H9 (cell line): ENCODE measurements around the gene LRP1B. TPM values are rescaled to one million over a fixed set of nuclear protein-coding genes. Genes with fewer than 3 reads are reported as not detected.

Experiments used
- DNase-seq: peaks from one replicate; pipeline ENCODE4 v3.0.0-alpha.2; 2017
- H2AFZ ChIP-seq: one replicate; pipeline ENCODE4 v1.6.1; 2013; ENCODE audit warnings: mild to moderate bottlenecking, low read length, control low read depth, moderate library complexity
- H2AK5ac ChIP-seq: 2 replicates; pipeline ENCODE4 v1.6.1; 2013; ENCODE audit warnings: low read length, control low read depth, mixed read lengths; ENCODE audit not compliant: insufficient read length
- H2BK120ac ChIP-seq: one replicate; pipeline ENCODE4 v1.6.1; 2013; ENCODE audit warnings: low read depth, mild to moderate bottlenecking, low read length, control low read depth, inconsistent platforms; ENCODE audit not compliant: poor library complexity, severe bottlenecking
- H2BK12ac ChIP-seq: 2 replicates; pipeline ENCODE4 v1.6.1; 2013; ENCODE audit warnings: low read length, control low read depth, mixed read lengths, low read depth; ENCODE audit not compliant: insufficient read length
- H2BK15ac ChIP-seq: 2 replicates; pipeline ENCODE4 v1.6.1; 2013; ENCODE audit warnings: low read depth, low read length, control low read depth
- H2BK20ac ChIP-seq: one replicate; pipeline ENCODE4 v1.6.1; 2013; ENCODE audit warnings: low read depth, mild to moderate bottlenecking, low read length, control low read depth, inconsistent platforms; ENCODE audit not compliant: poor library complexity, severe bottlenecking
- H2BK5ac ChIP-seq: 2 replicates; pipeline ENCODE4 v1.6.1; 2013; ENCODE audit warnings: low read length, control low read depth, mixed read lengths; ENCODE audit not compliant: insufficient read length
- H3K14ac ChIP-seq: 2 replicates; pipeline ENCODE4 v1.6.1; 2013; ENCODE audit warnings: low read length, control low read depth; ENCODE audit not compliant: insufficient read depth
- H3K18ac ChIP-seq: 2 replicates; pipeline ENCODE4 v1.6.1; 2013; ENCODE audit warnings: low read depth, mild to moderate bottlenecking, mixed read lengths, low read length, control low read depth; ENCODE audit not compliant: insufficient read length
- H3K23ac ChIP-seq: 2 replicates; pipeline ENCODE4 v1.6.1; 2013; ENCODE audit warnings: low read length, control low read depth, mixed read lengths, low read depth; ENCODE audit not compliant: insufficient read length
- H3K23me2 ChIP-seq: 2 replicates; pipeline ENCODE4 v1.6.1; 2013; ENCODE audit warnings: low read depth, mild to moderate bottlenecking, mixed read lengths, low read length, control low read depth; ENCODE audit not compliant: insufficient read length, poor library complexity, severe bottlenecking
- H3K27ac ChIP-seq: 2 replicates; pipeline ENCODE4 v1.5.1; 2013; ENCODE audit warnings: low read length, control low read depth, mixed read lengths, low read depth; ENCODE audit not compliant: insufficient read length
- H3K27me3 ChIP-seq: 2 replicates; pipeline ENCODE4 v1.6.1; 2013; ENCODE audit warnings: low read length, control low read depth, inconsistent platforms; ENCODE audit not compliant: insufficient read depth
- H3K4ac ChIP-seq: 2 replicates; pipeline ENCODE4 v1.6.1; 2013; ENCODE audit warnings: low read depth, mild to moderate bottlenecking, control low read depth, inconsistent platforms, low read length, moderate library complexity
- H3K4me1 ChIP-seq: 2 replicates; pipeline ENCODE4 v1.6.1; 2013; ENCODE audit warnings: low read length, control low read depth, inconsistent platforms; ENCODE audit not compliant: insufficient read depth
- H3K4me2 ChIP-seq: 2 replicates; pipeline ENCODE4 v1.6.1; 2013; ENCODE audit warnings: low read length, control low read depth, mixed read lengths; ENCODE audit not compliant: insufficient read length, insufficient read depth
- H3K56ac ChIP-seq: 2 replicates; pipeline ENCODE4 v1.6.1; 2013; ENCODE audit warnings: low read depth, mild to moderate bottlenecking, mixed read lengths, low read length, control low read depth; ENCODE audit not compliant: insufficient read length
- H3K79me1 ChIP-seq: 2 replicates; pipeline ENCODE4 v1.6.1; 2013; ENCODE audit warnings: low read depth, mild to moderate bottlenecking, moderate library complexity, low read length, control low read depth, inconsistent platforms; ENCODE audit not compliant: insufficient read depth, poor library complexity, severe bottlenecking
- H3K79me2 ChIP-seq: 2 replicates; pipeline ENCODE4 v1.6.1; 2013; ENCODE audit warnings: low read length, control low read depth, inconsistent platforms; ENCODE audit not compliant: insufficient read depth
- H3K9ac ChIP-seq: 2 replicates; pipeline ENCODE4 v1.6.1; 2013; ENCODE audit warnings: low read length, control low read depth, mixed read lengths; ENCODE audit not compliant: insufficient read length; ENCODE audit errors: extremely low read depth
- H3K9me3 ChIP-seq: one replicate; pipeline ENCODE4 v1.6.1; 2013; ENCODE audit warnings: low read depth, low read length, inconsistent platforms; ENCODE audit not compliant: control insufficient read depth
- H3T11ph ChIP-seq: one replicate; pipeline ENCODE4 v1.6.1; 2013; ENCODE audit warnings: mild to moderate bottlenecking, low read length, control low read depth, inconsistent platforms
- H4K20me1 ChIP-seq: one replicate; pipeline ENCODE4 v1.6.1; 2013; ENCODE audit not compliant: control insufficient read depth, insufficient read length, insufficient read depth
- H4K5ac ChIP-seq: 2 replicates; pipeline ENCODE4 v1.6.1; 2013; ENCODE audit warnings: low read depth, mild to moderate bottlenecking, mixed read lengths, low read length, control low read depth; ENCODE audit not compliant: insufficient read length
- H4K8ac ChIP-seq: replicated peaks from 2 replicates; pipeline ENCODE4 v1.6.1; 2013; ENCODE audit warnings: low read length, control low read depth, mixed read lengths, low read depth; ENCODE audit not compliant: insufficient read length
- H4K91ac ChIP-seq: 2 replicates; pipeline ENCODE4 v1.6.1; 2013; ENCODE audit warnings: low read depth, mild to moderate bottlenecking, moderate library complexity, mixed read lengths, low read length, control low read depth; ENCODE audit not compliant: insufficient read length
- H3K27ac Mint-ChIP-seq, 3 experiments: 2 replicates in 2 of 3; 3 replicates in 1 of 3; pipeline ENCODE4 v1.8.0; 2020 to 2021; ENCODE audit warnings: mixed read lengths in 3 of 3, mild to moderate bottlenecking in 1 of 3, moderate library complexity in 1 of 3
- H3K27me3 Mint-ChIP-seq: 2 replicates; pipeline ENCODE4 v1.8.0; 2021; ENCODE audit warnings: low read depth, mild to moderate bottlenecking, moderate library complexity, mixed read lengths
- H3K36me3 Mint-ChIP-seq, 3 experiments: 2 replicates in 2 of 3; 3 replicates in 1 of 3; pipeline ENCODE4 v1.8.0; 2020 to 2021; ENCODE audit warnings: low read depth in 3 of 3, mixed read lengths in 3 of 3; ENCODE audit not compliant: insufficient read depth in 1 of 3
- H3K4me1 Mint-ChIP-seq, 2 experiments: 2 replicates each; pipeline ENCODE4 v1.8.0; 2020; ENCODE audit warnings: mixed read lengths in 2 of 2
- H3K4me3 Mint-ChIP-seq, 2 experiments: 2 replicates in 1 of 2; 3 replicates in 1 of 2; pipeline ENCODE4 v1.8.0; 2020 to 2021; ENCODE audit warnings: mild to moderate bottlenecking in 2 of 2, mixed read lengths in 2 of 2, moderate library complexity in 1 of 2
- H3K9me3 Mint-ChIP-seq, 2 experiments: 2 replicates in 1 of 2; 3 replicates in 1 of 2; pipeline ENCODE4 v1.8.0; 2020; ENCODE audit warnings: mild to moderate bottlenecking in 2 of 2, mixed read lengths in 2 of 2, moderate library complexity in 1 of 2
- CTCF ChIP-seq: fragments of 200-600 bp; sonication (generic); conservative IDR thresholded peaks from 3 replicates; pipeline ENCODE4 v1.8.0; 2021; ENCODE audit warnings: antibody characterized with exemption, mild to moderate bottlenecking
- WGBS: extraction: QIAGEN DNeasy Blood & Tissue Kit; methylation state at CpG from one replicate; pipeline ENCODE4 v1.1.7; 2013; ENCODE audit warnings: missing lambda C conversion rate, low lambda C conversion rate, mixed read lengths; ENCODE audit not compliant: insufficient read length; ENCODE audit errors: extremely low coverage; 5-methylcytosine and 5-hydroxymethylcytosine counted together
- total RNA-seq: library from RNA; stranded (reverse); gene quantifications from 2 replicates; pipeline ENCODE4 v1.2.1, GENCODE V29; 2021

LRP1B gene
- total RNA-seq, 1 experiment from 2014 or later, result not detected

- H4K20me1 ChIP-seq, result no peaks in the 10 kb centered on the region
- no peak overlapping the region for H3K4ac ChIP-seq
- H3K18ac ChIP-seq, result no peak overlapping the region
- H4K91ac ChIP-seq, result no peak overlapping the region
- no peak overlapping the region for H3T11ph ChIP-seq
- Mint-ChIP-seq H3K36me3 (no peaks in the 10 kb centered on the region; a peak in 1 of 7 replicates), H3K4me1 (no peaks in the 10 kb centered on the region), H3K27ac (no peak overlapping the region), H3K27me3 (no peaks in the 10 kb centered on the region), H3K4me3 (no peak overlapping the region), H3K9me3 (peaks cover 0 to 2% of the 10 kb centered on the region in 2 experiments; a peak in 1 of 5 replicates)
- no peak overlapping the region for H4K8ac ChIP-seq
- no peaks in the 10 kb centered on the region for H3K27me3 ChIP-seq
- no peak overlapping the region for H2BK20ac ChIP-seq
- no peak overlapping the region for H3K23ac ChIP-seq
- H2BK120ac ChIP-seq, result no peak overlapping the region
- H3K9ac ChIP-seq, result no peak overlapping the region
- no peaks in the 10 kb centered on the region for H3K79me1 ChIP-seq
- H3K14ac ChIP-seq, result no peak overlapping the region
- no peak for DNase-seq
- H2BK15ac ChIP-seq, result no peak overlapping the region
- no peak overlapping the region for H2BK12ac ChIP-seq
- H4K5ac ChIP-seq, result no peak overlapping the region
- no peaks in the 10 kb centered on the region for H3K9me3 ChIP-seq
- no peaks in the 10 kb centered on the region for H3K23me2 ChIP-seq
- no peak overlapping the region for H2BK5ac ChIP-seq
- H3K4me2 ChIP-seq, result no peak overlapping the region
- WGBS, result no CpG with 5 or more reads among the region's 4 CpGs
- no peaks in the 10 kb centered on the region for H3K4me1 ChIP-seq
- H3K56ac ChIP-seq, result no peak overlapping the region
- H2AFZ ChIP-seq, result no peak overlapping the region
- TF ChIP-seq CTCF, result no peak
- no peak overlapping the region for H3K27ac ChIP-seq
- no peaks in the 10 kb centered on the region for H3K79me2 ChIP-seq
- no peak overlapping the region for H2AK5ac ChIP-seq
These were observed 850.8 kb downstream of the LRP1B start for GRCh38 chr2:141280037-141280436.
